Measurements from ENCODE around the gene PDS5B. TPM values are rescaled to one million over a fixed set of nuclear protein-coding genes. Genes with fewer than 3 reads are reported as not detected.

PDS5B gene
- total RNA-seq, 4 donors from 2014 or later: 48.8 to 77.1 (median 52.7) TPM

DNA sequence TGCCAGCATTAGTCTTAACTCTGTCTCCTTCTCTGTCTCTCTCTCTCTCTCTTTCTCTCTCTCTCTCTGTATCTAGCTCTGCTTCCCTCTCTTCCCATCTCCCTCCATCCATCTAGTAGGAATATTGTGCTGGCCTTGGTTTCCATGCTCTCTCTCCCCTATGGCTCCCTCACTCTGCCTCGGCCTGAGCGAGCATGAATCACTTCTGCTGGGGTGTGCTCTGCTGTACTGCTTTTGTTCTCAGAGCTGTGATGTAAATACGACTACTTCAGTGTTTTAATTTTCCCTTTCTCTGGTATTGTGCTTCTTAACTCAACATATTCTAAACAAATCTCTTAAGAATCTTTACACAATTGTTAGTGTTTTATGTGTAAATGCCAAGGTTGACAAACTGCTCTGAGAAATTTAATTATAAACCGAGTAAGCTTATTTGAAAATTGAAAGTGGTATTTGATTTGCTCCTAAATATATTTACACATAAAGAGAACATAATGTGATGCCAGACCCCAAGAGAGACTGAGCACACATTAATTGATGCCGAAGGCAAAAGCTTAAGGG, 218.5 kb downstream of the PDS5B start:
- Histone ChIP-seq H3K36me3 (no peaks in the 10 kb centered on the region), H3K4me3 (no peak overlapping the region), H3K9me3 (peaks cover 0 to 7% (median 0%) of the 10 kb centered on the region in 4 donors), H3K27ac (no peak overlapping the region), H3K4me1 (peaks cover 0 to 8% (median 0%) of the 10 kb centered on the region in 4 donors), H3K27me3 (no peaks in the 10 kb centered on the region)
- WGBS, 2 donors: 39 to 50% methylated on average over 5 of the region's 5 CpGs
- TF ChIP-seq, protein P1, sequence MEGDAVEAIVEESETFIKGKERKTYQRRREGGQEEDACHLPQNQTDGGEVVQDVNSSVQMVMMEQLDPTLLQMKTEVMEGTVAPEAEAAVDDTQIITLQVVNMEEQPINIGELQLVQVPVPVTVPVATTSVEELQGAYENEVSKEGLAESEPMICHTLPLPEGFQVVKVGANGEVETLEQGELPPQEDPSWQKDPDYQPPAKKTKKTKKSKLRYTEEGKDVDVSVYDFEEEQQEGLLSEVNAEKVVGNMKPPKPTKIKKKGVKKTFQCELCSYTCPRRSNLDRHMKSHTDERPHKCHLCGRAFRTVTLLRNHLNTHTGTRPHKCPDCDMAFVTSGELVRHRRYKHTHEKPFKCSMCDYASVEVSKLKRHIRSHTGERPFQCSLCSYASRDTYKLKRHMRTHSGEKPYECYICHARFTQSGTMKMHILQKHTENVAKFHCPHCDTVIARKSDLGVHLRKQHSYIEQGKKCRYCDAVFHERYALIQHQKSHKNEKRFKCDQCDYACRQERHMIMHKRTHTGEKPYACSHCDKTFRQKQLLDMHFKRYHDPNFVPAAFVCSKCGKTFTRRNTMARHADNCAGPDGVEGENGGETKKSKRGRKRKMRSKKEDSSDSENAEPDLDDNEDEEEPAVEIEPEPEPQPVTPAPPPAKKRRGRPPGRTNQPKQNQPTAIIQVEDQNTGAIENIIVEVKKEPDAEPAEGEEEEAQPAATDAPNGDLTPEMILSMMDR (IDR thresholded peaks at IDR 0.05): no peak
- no peak for TF ChIP-seq POLR2A (IDR thresholded peaks at IDR 0.05)
- TF ChIP-seq EP300 (IDR thresholded peaks at IDR 0.05): no peak
- no peak for DNase-seq (ENCODE audit: low spot score in 2 of 2)

DNA sequence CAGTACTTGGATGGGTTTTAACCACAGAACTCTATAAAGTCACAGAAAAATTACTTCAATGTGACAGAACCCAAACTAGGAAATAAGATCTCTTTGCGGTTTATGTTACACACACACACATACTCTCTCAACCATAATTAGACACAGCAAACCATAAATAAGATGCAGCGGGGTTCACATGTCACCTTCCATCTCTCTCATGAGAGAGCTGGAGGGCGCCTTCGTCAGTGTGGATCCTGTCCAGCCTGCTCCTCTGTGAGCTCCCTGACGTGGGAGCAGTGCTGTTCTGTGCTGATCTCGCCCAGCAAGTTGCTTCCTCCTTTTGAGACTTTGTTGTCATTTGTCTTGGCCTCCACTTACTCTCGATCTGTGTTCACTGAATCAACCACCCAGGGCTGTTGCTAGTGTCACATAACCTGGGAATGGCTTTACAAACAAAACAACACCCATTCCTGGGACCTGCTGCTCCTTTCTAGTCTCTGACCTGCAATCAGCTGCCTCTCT, 225.1 kb downstream of the PDS5B start:
- Histone ChIP-seq H3K27me3 (no peaks in the 10 kb centered on the region), H3K9me3 (peaks cover 0 to 13% (median 0%) of the 10 kb centered on the region in 4 donors), H3K4me1 (no peaks in the 10 kb centered on the region), H3K36me3 (no peaks in the 10 kb centered on the region), H3K27ac (no peak overlapping the region), H3K4me3 (no peak overlapping the region)
- TF ChIP-seq EP300 (IDR thresholded peaks at IDR 0.05) (no peak), POLR2A (IDR thresholded peaks at IDR 0.05) (no peak)
- TF ChIP-seq, protein P1 (IDR thresholded peaks at IDR 0.05): no peak
- DNase-seq (ENCODE audit: low spot score in 2 of 2): no peak
- WGBS, 2 donors: 44 to 60% methylated on average over 7 of the region's 7 CpGs

DNA sequence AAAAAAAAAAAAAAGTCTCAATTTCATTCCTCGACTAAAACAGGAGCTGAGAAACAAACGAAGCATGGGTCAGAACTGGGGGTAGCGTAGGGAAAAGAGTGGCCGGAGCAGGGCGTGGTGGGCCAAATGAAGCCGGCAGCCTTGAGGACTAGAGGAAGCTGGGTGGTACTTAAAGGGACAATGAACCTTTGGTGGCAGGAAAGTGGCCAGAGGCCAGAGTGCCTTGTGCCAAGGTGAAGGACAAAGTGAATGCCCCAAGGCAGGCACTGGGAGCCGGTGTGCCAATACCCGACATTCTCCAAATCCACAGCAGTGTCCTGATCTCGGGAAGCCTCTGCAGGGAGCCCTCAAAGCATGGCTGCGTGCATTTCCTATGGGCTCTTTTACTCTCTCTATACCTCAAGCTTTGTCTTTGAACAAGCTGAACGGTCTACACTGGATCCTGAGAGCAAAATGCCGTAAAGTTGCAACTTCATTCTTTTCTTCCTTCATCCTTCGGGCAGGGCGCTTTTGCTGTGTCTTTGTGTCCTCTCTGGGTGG, 235.0 kb downstream of the PDS5B start:
- no peak overlapping the region for H3K27ac ChIP-seq
- peaks cover 0 to 3% (median 0%) of the 10 kb centered on the region in 4 donors for H3K9me3 ChIP-seq
- no peaks in the 10 kb centered on the region for H3K27me3 ChIP-seq
- no peak overlapping the region for H3K4me3 ChIP-seq
- no peaks in the 10 kb centered on the region for H3K36me3 ChIP-seq
- TF ChIP-seq, protein P1 (IDR thresholded peaks at IDR 0.05): no peak
- TF ChIP-seq POLR2A (IDR thresholded peaks at IDR 0.05) (no peak), EP300 (IDR thresholded peaks at IDR 0.05) (no peak)
- WGBS, 2 donors: 81 to 88% methylated on average over 14 of the region's 14 CpGs
- no peak for DNase-seq (ENCODE audit: low spot score in 2 of 2)
- no peaks in the 10 kb centered on the region for H3K4me1 ChIP-seq

DNA sequence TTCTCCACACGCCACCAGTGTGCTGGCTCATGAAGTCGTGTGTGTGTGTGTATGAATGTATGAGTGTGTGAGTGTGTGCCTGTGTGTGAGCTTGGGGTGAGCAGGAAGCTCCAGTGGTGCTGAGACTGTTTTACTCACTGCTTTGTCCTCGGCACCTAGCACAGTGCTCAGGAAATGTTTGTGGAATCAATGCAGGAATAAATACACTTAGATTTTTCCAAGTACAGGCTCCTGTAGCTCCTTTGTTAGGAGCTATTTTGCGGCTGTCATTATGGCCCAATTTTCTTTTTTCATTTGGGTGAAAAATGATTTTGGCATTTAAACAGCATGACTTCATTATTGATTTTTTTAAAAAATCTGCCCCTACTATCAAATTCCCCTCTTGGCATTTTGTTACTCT, 236.5 kb downstream of the PDS5B start:
- no peaks in the 10 kb centered on the region for H3K4me1 ChIP-seq
- whole genome bisulfite sequencing, 2 donors: 63 to 71% methylated on average over 4 of the region's 4 CpGs
- H3K9me3 ChIP-seq: no peaks in the 10 kb centered on the region
- H3K4me3 ChIP-seq: no peak overlapping the region
- TF ChIP-seq, protein P1 (IDR thresholded peaks at IDR 0.05): no peak
- no peak for TF ChIP-seq POLR2A (IDR thresholded peaks at IDR 0.05)
- no peak for TF ChIP-seq EP300 (IDR thresholded peaks at IDR 0.05)
- no peak for DNase-seq (ENCODE audit: low spot score in 2 of 2)
- H3K27me3 ChIP-seq: no peaks in the 10 kb centered on the region
- no peak overlapping the region for H3K27ac ChIP-seq
- no peaks in the 10 kb centered on the region for H3K36me3 ChIP-seq

DNA sequence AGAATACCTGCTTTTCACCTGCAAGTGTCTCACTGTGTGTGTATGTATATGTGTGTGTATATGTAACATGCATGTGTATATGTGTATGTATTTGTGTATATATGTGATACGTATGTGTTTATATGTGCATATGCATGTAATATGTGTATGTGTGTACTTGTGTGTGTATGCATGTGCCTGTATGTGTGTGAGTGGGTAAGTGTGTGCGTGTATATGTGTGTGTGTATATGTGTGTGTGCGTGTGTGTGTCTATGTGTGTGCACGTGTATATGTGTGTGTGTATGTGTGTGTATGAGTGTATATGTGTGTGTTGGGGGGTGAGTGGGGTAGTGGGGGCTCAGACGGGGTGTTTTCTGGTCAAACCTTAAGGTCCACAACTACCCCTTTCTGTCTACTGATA, 237.3 kb downstream of the PDS5B start:
- Histone ChIP-seq H3K4me1 (no peaks in the 10 kb centered on the region), H3K4me3 (no peak overlapping the region), H3K9me3 (no peaks in the 10 kb centered on the region), H3K27ac (no peak overlapping the region), H3K36me3 (no peaks in the 10 kb centered on the region), H3K27me3 (no peaks in the 10 kb centered on the region)
- TF ChIP-seq POLR2A (IDR thresholded peaks at IDR 0.05) (no peak), EP300 (IDR thresholded peaks at IDR 0.05) (no peak)
- TF ChIP-seq, protein P1 (IDR thresholded peaks at IDR 0.05): no peak
- WGBS, 2 donors: 90 to 93% methylated on average over 5 of the region's 5 CpGs
- DNase-seq (ENCODE audit: low spot score in 2 of 2): no peak

Data from tibial nerve (tissue), 4 donors.